Measurements from ENCODE around the gene FAM131B. TPM values are rescaled to one million over a fixed set of nuclear protein-coding genes. Genes with fewer than 3 reads are reported as not detected.

Gene FAM131B
- total and polyA plus RNA-seq, 9 of the 15 experiments (the other 6 are each of a cell fraction or from before 2014, with no cell fraction given) = 0.03 to 0.04 TPM; not detected in 7

DNA sequence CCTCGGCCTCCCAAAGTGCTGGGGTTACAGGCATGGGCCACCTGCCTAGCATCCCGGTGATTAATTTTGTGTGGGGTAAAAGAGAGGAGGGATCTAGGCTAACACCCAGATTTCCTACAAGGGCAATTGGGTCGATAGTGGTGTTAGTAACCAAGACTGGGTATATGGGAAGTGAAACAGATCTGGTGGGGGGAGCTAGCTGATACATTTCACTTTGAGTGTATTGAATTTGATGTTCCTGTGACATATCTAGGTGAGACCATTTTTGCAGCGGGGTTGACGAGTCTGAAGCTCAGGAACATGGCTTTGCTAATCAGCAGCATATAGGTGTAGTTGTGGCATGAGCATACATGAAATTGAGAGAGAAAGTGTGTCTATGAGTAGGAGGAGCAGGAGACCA lies 34.6 kb downstream of the FAM131B start:
- Histone ChIP-seq H3K36me3 (ENCODE audit: control insufficient read depth, insufficient read depth, low read length) (no peaks in the 10 kb centered on the region), H3K9me1 (ENCODE audit: control insufficient read depth, insufficient read depth, low read length) (no peaks in the 10 kb centered on the region), H3K4me2 (ENCODE audit: insufficient read depth, low read length) (no peak overlapping the region), H3K27ac (ENCODE audit: extremely low read depth, low read depth, low read length) (no peak overlapping the region), H3K9me3 (replicated peaks; ENCODE audit: control insufficient read depth, insufficient read depth, low read depth, low read length) (no peaks in the 10 kb centered on the region), H2AFZ (ENCODE audit: low read depth, low read length) (no peak overlapping the region), H3K4me3 (no peak overlapping the region), H4K20me1 (replicated peaks; ENCODE audit: control insufficient read depth, insufficient read depth, low read length) (no peaks in the 10 kb centered on the region), H3K27me3 (ENCODE audit: control insufficient read depth in 2 of 2, insufficient read depth in 2 of 2, low read length in 2 of 2) (peaks cover 56 to 74% of the 10 kb centered on the region in 2 experiments), H3K79me2 (ENCODE audit: control insufficient read depth, insufficient read depth, low read length) (no peaks in the 10 kb centered on the region), H3K9ac (ENCODE audit: insufficient read depth in 1 of 2, low read depth in 2 of 2, low read length in 2 of 2) (no peak overlapping the region), H3K4me1 (replicated peaks in 1 of 2; ENCODE audit: control insufficient read depth in 2 of 2, insufficient read depth in 2 of 2, low read length in 2 of 2) (no peaks in the 10 kb centered on the region; a peak in 1 of 5 replicates)
- no peak for ATAC-seq
- no peak for TF ChIP-seq RBM39 (optimal IDR thresholded peaks at IDR 0.05; ENCODE audit: low read depth, low read length)
- no peak for TF ChIP-seq NFE2L1 (tag; IDR thresholded peaks at IDR 0.05; ENCODE audit: borderline replicate concordance, low read depth)
- no peak for TF ChIP-seq RBM34 (IDR thresholded peaks at IDR 0.05; ENCODE audit: borderline replicate concordance, insufficient read depth, low read length)
- TF ChIP-seq SP2 (IDR thresholded peaks at IDR 0.05; ENCODE audit: extremely low read depth, low read depth, low read length, poor library complexity, severe bottlenecking) = no peak
- no peak for TF ChIP-seq ZNF511 (CRISPR knock-in tag; IDR thresholded peaks at IDR 0.05)
- no peak for TF ChIP-seq NR1H2 (CRISPR knock-in tag; IDR thresholded peaks at IDR 0.05)
- TF ChIP-seq CSDE1 (IDR thresholded peaks at IDR 0.05) = no peak
- no peak for TF ChIP-seq ZFPM2 (CRISPR knock-in tag; IDR thresholded peaks at IDR 0.05)
- no peak for TF ChIP-seq NCOR1 (IDR thresholded peaks at IDR 0.05)
- POLR2A ChIA-PET = interaction anchor here (0.7 to 0.8 kb wide), 2 partner anchors 25 to 32 kb away, joined by 3 read pairs; no protein-coding TSS in a partner anchor
- no peak for FAIRE-seq
- CTCF ChIA-PET (ENCODE audit: low intra/inter-chr PET ratio) = no interaction called here
- intact Hi-C loops (cut with micrococcal nuclease) = no loop called here
- BruUV-seq (replicated peaks) = no TSS peak
- 2% methylated on average over 5 of the region's 5 CpGs for WGBS (ENCODE audit: insufficient coverage, low coverage, missing lambda C conversion rate)
- DNase-seq (ENCODE audit: extremely low read depth in 1 of 4, low spot score in 3 of 4) = no peak
- in situ Hi-C loops (cut with MboI) = no loop called here
